ENCODE measurements around the gene THOC2. TPM values are rescaled to one million over a fixed set of nuclear protein-coding genes. Genes with fewer than 3 reads are reported as not detected.
"Not testable (repeated sequence)": the region's sequence is repeated elsewhere in the genome, so short reads cannot be mapped to it uniquely, and the experiment has no call there.

The THOC2 gene
- 52.3 and 67.3 TPM in 2 replicates for polyA plus RNA-seq (2014; cell fraction: cytosol; rRNA removed)
- 230 and 288 TPM in 2 replicates for polyA plus RNA-seq (2014; cell fraction: nucleus; rRNA removed)

GRCh38 chrX:123732670-123733363 lies at the start of gene THOC2:
THOC2 (minus strand) TSS chrX:123733052; CDS start chrX:123733022, 30 bp downstream.
- DNase-seq (ENCODE audit: low spot score) = peak; percentile 88

GRCh38 chrX:123781786-123782185 lies 48.9 kb upstream of the THOC2 start:
- DNase-seq (ENCODE audit: low spot score) = not testable (repeated sequence)

- no peak for DNase-seq (ENCODE audit: low spot score)
Measured at GRCh38 chrX:123779908-123780396, 47.1 kb upstream of the THOC2 start.

GRCh38 chrX:123773258-123773988 lies 40.6 kb upstream of the THOC2 start:
- DNase-seq (ENCODE audit: low spot score) = no peak

GRCh38 chrX:123771449-123772064 lies 38.7 kb upstream of the THOC2 start:
- DNase-seq (ENCODE audit: low spot score) = no peak

- peak; percentile 89 for DNase-seq (ENCODE audit: low spot score)
Measured at GRCh38 chrX:123764967-123765871, 32.4 kb upstream of the THOC2 start.

GRCh38 chrX:123759849-123760248 lies 27.0 kb upstream of the THOC2 start:
- not testable (repeated sequence) for DNase-seq (ENCODE audit: low spot score)

GRCh38 chrX:123757794-123758193 lies 24.9 kb upstream of the THOC2 start:
- not testable (repeated sequence) for DNase-seq (ENCODE audit: low spot score)

- DNase-seq (ENCODE audit: low spot score) = no peak
Measured at GRCh38 chrX:123756320-123756719, 23.5 kb upstream of the THOC2 start.

GRCh38 chrX:123755107-123755506 lies 22.3 kb upstream of the THOC2 start:
- DNase-seq (ENCODE audit: low spot score) = no peak

GRCh38 chrX:123753656-123754350 lies 21.0 kb upstream of the THOC2 start:
- no peak for DNase-seq (ENCODE audit: low spot score)

- DNase-seq (ENCODE audit: low spot score) = no peak
Measured at GRCh38 chrX:123749643-123750042, 16.8 kb upstream of the THOC2 start.

GRCh38 chrX:123745511-123745910 lies 12.7 kb upstream of the THOC2 start:
- DNase-seq (ENCODE audit: low spot score) = no peak

- no peak for DNase-seq (ENCODE audit: low spot score)
Measured at GRCh38 chrX:123743312-123743711, 10.5 kb upstream of the THOC2 start.

GRCh38 chrX:123742440-123742839 lies 9.6 kb upstream of the THOC2 start:
- DNase-seq (ENCODE audit: low spot score) = no peak

GRCh38 chrX:123740536-123740935 lies 7.7 kb upstream of the THOC2 start:
- DNase-seq (ENCODE audit: low spot score) = no peak

- DNase-seq (ENCODE audit: low spot score) = no peak
Measured at GRCh38 chrX:123740006-123740405, 7.2 kb upstream of the THOC2 start.

- no peak for DNase-seq (ENCODE audit: low spot score)
Measured at GRCh38 chrX:123739474-123739873, 6.6 kb upstream of the THOC2 start.

- no peak for DNase-seq (ENCODE audit: low spot score)
Measured at GRCh38 chrX:123738378-123738940, 5.6 kb upstream of the THOC2 start.

- DNase-seq (ENCODE audit: low spot score) = peak; percentile 52
Measured at GRCh38 chrX:123736333-123736921, 3.6 kb upstream of the THOC2 start.
